Adrenal gland (tissue), 5 donors: ENCODE measurements around the gene PFKP.

Experiments
- CTCF ChIP-seq, 6 experiments: fragments of 450-650 bp in 4 of 6; fragments of 200-600 bp in 2 of 6; sonication (generic) in 1 of 6; IDR thresholded peaks; 1 replicate in 5 of 6; 2 replicates in 1 of 6; pipeline versions ENCODE4 v1.5.1 to v1.8.0; 2016 to 2021; ENCODE audit warnings: antibody characterized with exemption in 6 of 6, mild to moderate bottlenecking in 2 of 6, moderate library complexity in 1 of 6
- POLR2A ChIP-seq, 2 donors: fragments of 450-650 bp; IDR thresholded peaks; one replicate each; pipeline ENCODE4 v1.6.1; 2017; ENCODE audit warnings: antibody characterized with exemption in 2 of 2, mild to moderate bottlenecking in 2 of 2, moderate library complexity in 1 of 2
- donor health status: DM: no; HTN: no; CAD: no.

DNA sequence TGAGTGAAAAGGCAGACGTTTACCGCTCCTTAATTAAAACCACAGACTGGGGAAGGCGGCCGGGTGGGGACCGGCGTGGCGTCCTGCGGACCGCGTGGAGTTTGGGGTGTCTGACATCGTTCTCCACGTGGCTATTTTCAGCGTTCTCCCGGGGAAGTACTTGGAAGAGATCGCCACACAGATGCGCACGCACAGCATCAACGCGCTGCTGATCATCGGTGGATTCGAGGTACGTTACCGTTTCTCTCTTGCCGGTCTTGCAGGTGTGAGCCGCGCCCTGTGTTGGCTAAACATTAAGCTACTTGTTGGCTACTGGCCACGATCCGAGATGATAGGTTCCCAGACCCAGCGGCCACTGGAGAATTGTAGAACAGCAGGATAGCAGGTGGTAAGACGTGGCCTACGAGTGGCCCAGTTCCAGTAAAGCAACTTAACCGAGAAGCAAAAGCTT, 51.3 kb downstream of the PFKP start:
- no peak for TF ChIP-seq CTCF (IDR thresholded peaks at IDR 0.05)
- no peak for TF ChIP-seq POLR2A (IDR thresholded peaks at IDR 0.05)
